Left lobe of liver (tissue), 2 donors: ENCODE measurements around the gene CD7. TPM values are rescaled to one million over a fixed set of nuclear protein-coding genes. Genes with fewer than 3 reads are reported as not detected.
A peak's percentile ranks its signal among the peaks of the same experiment; 100 is the strongest.

Source experiments
- ATAC-seq: fragments of 200-7000 bp; cut with Tn5 transposase; one replicate; pipeline ENCODE4 v1.9.1; 2020; ENCODE audit warnings: mild to moderate bottlenecking, moderate library complexity
- DNase-seq: peaks from one replicate; pipeline ENCODE4 v3.0.0-alpha.2; 2020; ENCODE audit warnings: low spot score
- total RNA-seq: library from RNA; stranded (reverse); gene quantifications from one replicate; pipeline ENCODE4 v1.2.1, GENCODE V29; 2021
- donor health status: DM: no; HTN: no; CAD: no; lungs with moderate emphysema.
- donor health status: DM: no; HTN: yes; CAD: no.

Gene CD7
- total RNA-seq, 1 donor from 2014 or later, result 1.4 TPM

DNA sequence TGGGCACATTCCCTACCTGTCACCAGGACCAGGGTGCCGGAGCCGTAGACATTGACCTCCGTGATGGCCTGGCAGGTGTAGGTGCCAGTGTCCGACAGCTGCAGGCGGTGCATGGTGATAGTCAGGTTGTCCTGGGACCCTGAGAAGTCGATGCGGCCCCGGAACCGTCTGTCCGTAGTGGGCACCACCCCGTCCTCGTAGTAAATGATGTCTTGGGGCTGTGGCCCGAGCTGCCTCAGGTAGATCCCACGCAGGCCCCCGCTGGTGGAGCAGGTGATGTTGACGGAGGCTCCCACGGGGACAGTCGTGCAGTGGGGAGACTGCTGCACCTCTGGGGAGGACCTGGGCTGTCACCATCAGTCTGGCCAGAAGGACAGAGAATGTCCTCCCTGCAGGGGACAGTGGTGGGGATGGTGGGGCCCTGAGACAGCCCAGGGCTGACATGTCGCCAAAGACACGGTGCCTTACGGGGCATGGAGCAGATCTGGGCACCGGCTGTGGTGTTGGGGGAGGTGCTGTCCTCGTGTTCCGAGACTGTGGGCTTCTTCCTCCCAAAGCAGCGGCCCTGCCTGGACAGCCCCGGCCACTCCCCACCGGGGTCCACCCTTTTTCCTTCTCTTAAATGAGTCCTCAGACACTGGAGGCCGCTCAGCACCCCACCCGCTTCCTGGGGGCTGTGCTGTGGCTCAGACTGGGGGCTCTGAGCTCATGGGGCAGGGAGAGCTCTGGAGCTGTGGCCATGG lies 586 bp downstream of the CD7 start:
- no peak for ATAC-seq
- no peak for DNase-seq

DNA sequence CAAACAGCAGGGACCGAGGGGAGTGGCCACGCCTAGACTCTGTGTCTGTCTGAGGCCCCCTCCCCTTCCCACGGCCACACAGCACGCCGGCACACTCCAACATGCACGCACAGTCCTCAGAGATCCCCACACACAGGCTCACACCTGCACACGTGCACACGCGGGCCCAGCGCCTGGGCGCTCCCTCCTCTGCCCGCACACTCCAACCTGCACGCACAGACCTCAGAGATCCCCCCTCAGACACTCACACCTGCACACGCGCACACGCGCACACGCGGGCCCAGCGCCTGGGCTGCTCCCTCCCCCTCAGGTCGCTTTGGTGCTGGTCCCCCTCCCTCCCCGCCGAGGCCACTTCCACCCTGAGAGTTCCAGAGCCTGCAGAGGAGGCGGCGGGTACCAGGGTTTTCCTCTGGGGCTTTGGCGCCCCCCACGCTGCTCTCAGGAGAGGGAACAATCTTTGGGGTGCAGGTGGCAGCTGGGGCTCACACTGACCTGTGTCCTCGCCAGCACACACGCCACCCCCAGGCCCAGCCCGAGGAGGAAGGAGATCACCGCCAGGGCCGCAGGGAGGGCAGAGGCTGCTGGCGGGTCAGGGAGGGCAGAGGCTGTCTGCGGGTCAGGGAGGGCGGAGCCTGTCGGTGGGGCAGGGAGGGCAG lies 1.6 kb downstream of the CD7 start:
- no peak for DNase-seq
- ATAC-seq, result peak; percentile 69

GRCh38 chr17:82314727-82315605 lies 2.4 kb downstream of the CD7 start:
- ATAC-seq, result no peak
- DNase-seq, result no peak

DNA sequence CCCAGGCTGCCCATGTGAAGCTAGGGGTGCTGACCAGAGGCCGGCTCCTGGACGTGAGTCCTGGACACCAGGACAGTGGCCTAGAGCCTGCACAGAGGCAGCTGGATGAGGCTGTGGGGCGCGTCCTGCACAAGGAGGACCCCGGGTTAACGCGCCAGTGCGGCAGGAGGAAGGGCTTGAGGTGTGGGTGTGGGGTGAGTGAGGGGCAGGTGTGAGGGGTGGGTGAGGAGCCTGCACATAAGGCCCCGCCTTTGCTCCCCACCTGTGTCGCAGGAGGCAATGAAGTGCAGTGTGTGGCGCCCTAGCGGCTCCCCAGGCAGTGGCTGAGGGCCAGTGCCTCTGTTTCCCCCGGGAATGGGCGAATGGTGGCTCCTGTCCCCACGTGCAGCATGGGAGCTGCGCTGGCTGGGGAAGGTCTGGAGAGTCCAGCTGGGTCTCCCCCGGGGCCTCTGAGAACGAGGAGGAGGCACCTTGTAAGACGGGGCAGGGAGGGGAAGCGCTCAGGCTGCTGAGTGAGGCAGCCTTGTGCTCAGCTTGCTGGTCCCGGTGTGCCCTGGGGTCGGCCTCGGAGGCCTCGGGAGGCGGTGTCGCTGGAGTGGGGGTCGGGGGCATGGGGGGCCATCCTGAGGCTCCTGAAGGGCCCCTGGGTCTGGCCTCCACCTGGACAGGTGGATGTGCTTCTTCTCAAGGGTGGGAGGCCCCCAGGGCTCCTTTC lies 3.2 kb downstream of the CD7 start:
- no peak for DNase-seq

GRCh38 chr17:82313195-82314011 lies 4.0 kb downstream of the CD7 start:
- DNase-seq (no peak), ATAC-seq (no peak)

More for the DNA sequence above, 3.2 kb downstream of the CD7 start:
- no peak for ATAC-seq

GRCh38 chr17:82311971-82312370 lies 5.4 kb downstream of the CD7 start:
- DNase-seq (no peak), ATAC-seq (no peak)

DNA sequence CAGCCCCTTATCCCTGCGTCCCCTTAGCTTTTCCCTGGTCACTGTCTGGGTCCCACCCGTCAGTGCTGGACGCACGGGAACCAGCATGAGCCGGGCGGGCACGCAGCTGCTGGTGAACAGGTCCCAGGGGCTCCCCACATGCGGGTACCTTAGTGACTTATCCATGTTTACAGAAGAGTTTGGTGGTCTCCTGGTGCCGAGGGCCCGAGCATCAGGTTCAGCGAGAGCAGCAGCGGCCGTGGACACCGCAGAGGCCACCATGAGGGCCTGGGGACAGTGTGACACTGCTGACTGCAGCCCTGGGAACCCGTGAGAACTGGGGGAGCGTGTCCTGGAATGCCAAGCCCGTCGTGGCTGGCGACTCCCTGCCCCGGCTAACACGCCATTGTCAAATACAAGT lies 6.5 kb downstream of the CD7 start:
- ATAC-seq (no peak), DNase-seq (no peak)

- ATAC-seq (peak; percentile 80), DNase-seq (no peak)
These were observed 7.5 kb downstream of the CD7 start for GRCh38 chr17:82309656-82310570.

GRCh38 chr17:82305727-82306300 lies 11.6 kb downstream of the CD7 start:
- ATAC-seq (no peak), DNase-seq (no peak)

GRCh38 chr17:82304826-82305726 lies 12.3 kb downstream of the CD7 start:
- DNase-seq (no peak), ATAC-seq (no peak)

GRCh38 chr17:82303944-82304808 lies 13.2 kb downstream of the CD7 start:
- ATAC-seq (no peak), DNase-seq (no peak)

DNA sequence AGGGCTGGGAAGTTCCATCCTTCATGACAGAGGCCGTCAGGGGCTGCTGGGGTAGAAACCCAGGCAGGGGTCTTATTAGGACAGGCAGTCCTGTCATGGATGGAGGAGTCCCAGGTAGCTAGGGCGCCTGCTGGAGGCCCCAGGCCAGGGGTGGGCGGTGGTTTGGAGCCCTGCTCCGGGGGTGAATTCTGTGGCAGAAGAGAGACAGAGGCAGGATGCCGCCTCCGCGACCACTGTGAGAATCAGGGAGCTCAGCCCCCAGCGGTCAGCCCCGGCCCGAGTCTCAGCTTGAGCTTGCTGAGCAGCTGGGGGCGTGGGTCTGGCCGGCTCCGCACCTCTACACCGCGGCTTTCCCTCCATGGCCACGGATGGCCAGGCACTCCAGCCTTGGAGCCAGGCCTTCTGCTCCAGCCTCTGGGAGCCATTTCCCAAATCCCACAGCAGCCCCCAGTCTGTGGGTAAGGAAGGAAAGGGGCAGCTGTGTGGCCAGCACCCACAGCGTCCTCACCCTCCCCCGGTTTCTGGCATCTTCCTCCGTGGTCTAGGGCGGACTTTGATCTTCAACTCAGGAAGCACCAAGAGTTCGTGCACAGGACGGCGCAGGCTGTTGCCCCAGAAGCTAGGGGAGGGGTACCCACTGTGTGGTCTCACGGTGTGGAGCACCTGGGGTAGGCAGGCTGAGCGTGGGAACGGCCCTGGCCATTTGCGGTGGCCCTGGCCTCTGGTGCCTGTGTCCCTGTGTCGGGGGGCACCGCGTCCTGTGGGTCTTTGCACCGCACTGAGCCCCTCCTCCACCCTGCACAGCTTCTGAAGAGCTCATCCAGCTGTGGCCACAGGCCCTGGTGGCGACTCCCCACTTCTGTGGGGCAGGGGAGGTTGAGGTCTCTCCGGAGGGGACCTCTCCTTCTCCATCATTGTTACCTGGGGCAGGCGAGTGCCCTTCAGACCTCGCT lies 14.1 kb downstream of the CD7 start:
- DNase-seq, result no peak
- peak; percentile 39 for ATAC-seq

DNA sequence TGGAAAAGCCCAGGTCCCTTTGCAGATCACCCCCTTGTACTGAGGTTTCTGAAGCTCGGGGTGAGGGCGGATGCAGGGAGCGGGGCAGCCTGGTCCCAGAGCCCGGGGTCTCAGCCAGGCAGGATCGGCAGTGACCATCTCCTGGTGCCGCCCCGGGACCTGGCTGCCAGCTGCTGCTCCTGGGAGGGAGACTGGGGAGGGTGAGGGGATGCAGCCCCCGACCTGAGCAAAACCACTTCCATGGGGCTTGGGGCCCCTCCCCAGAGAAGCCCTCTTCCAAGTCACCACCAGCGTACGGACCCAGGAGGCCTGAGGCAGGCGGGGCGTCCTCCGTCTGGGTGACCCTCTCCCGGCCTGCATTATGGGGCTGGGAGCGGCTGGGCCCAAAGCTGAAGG lies 14.8 kb downstream of the CD7 start:
- no peak for DNase-seq
- no peak for ATAC-seq

GRCh38 chr17:82301916-82302567 lies 15.4 kb downstream of the CD7 start:
- DNase-seq, result no peak
- ATAC-seq, result no peak

- ATAC-seq (no peak), DNase-seq (no peak)
These were observed 16.0 kb downstream of the CD7 start for GRCh38 chr17:82301300-82301915.
